Activated T-cell treated with anti-CD3 and anti-CD28 coated beads, Interleukin-2, amount 50 U/mL, for 4 hours (primary cell): Measurements from ENCODE around the gene MGRN1. TPM values are rescaled to one million over a fixed set of nuclear protein-coding genes. Genes with fewer than 3 reads are reported as not detected.

Experiments used
- ATAC-seq, 2 donors: fragments of 200-7000 bp; cut with Tn5 transposase; one replicate each; pipeline ENCODE4 v1.10.0; 2021
- DNase-seq: peaks from one replicate; pipeline ENCODE4 v3.0.0-alpha.2; 2020
- H3K27me3 Mint-ChIP-seq: one replicate; pipeline ENCODE4 v1.8.0; 2021; ENCODE audit warnings: low read depth, mixed read lengths
- H3K36me3 Mint-ChIP-seq: one replicate; pipeline ENCODE4 v1.8.0; 2022; ENCODE audit warnings: mixed read lengths; ENCODE audit not compliant: insufficient read depth
- H3K4me1 Mint-ChIP-seq: one replicate; pipeline ENCODE4 v1.8.0; 2021; ENCODE audit warnings: low read depth, mixed read lengths
- H3K4me3 Mint-ChIP-seq: one replicate; pipeline ENCODE4 v1.8.0; 2021; ENCODE audit warnings: mild to moderate bottlenecking, moderate library complexity, mixed read lengths
- H3K9me3 Mint-ChIP-seq: one replicate; pipeline ENCODE4 v1.8.0; 2021; ENCODE audit warnings: mixed read lengths
- total RNA-seq, 3 donors: library from RNA; stranded (reverse); gene quantifications; one replicate each; pipeline ENCODE4 v1.2.1, GENCODE V29; 2021

Gene MGRN1
- total RNA-seq, 3 donors from 2014 or later: 56.5 to 60.5 (median 58.0) TPM

- ATAC-seq (no peak), DNase-seq (no peak)
- Mint-ChIP-seq H3K4me3 (no peak overlapping the region), H3K9me3 (no peaks in the 10 kb centered on the region), H3K27me3 (peaks cover 3% of the 10 kb centered on the region), H3K36me3 (no peaks in the 10 kb centered on the region), H3K4me1 (no peaks in the 10 kb centered on the region)
These were observed 27.5 kb upstream of the MGRN1 start for GRCh38 chr16:4597174-4597573.

DNA sequence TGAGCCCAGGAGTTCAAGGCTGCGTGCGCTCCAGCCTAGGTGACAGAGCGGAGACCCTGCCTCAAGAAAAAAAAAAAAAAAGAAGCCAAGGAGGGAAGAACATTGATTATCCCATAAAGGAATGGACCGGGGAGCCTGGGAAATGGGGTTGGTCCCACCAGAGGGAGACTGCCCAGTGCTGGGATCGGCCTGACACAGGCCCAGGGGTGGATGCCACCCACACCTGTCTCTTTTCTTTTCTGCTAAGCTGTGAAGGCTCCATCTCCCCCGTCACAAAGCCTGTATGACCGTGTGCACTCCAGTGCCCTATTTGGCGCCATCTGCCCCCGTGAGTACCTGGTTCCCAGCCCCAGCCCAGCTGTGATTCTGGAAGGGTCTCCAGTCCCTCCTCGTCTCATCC is 25.6 kb upstream of the MGRN1 start:
- no peak overlapping the region for H3K4me3 Mint-ChIP-seq
- H3K4me1 Mint-ChIP-seq: no peaks in the 10 kb centered on the region
- DNase-seq (no peak), ATAC-seq (no peak)
- H3K9me3 Mint-ChIP-seq: no peaks in the 10 kb centered on the region
- H3K36me3 Mint-ChIP-seq: no peaks in the 10 kb centered on the region
- H3K27me3 Mint-ChIP-seq: peaks cover 3% of the 10 kb centered on the region

DNA sequence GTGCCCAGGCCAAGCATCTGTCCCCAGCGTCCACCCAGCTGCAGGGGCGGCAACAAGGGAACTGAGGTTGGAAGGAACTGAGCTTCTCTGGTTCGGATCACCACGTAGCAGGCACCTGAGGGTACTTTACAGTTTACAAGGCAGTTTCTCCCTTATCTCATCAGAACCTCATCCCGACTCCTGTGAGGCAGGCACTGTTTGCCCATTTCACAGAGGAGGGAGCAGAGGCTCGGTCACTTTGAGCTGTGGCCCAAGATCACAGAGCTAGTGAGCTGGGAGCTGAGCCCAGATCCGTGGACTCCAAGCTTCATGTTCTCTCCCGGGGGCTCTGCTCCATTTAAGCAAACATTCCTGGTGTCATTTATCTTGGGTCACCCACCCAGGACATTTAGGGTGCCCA is 25.1 kb upstream of the MGRN1 start:
- Mint-ChIP-seq H3K27me3 (peaks cover 3% of the 10 kb centered on the region), H3K9me3 (no peaks in the 10 kb centered on the region), H3K4me1 (no peaks in the 10 kb centered on the region), H3K36me3 (no peaks in the 10 kb centered on the region), H3K4me3 (no peak overlapping the region)
- no peak for ATAC-seq
- DNase-seq: no peak

- Mint-ChIP-seq H3K4me1 (no peaks in the 10 kb centered on the region), H3K4me3 (no peak overlapping the region), H3K27me3 (peaks cover 3% of the 10 kb centered on the region), H3K9me3 (no peaks in the 10 kb centered on the region), H3K36me3 (no peaks in the 10 kb centered on the region)
- ATAC-seq (no peak), DNase-seq (no peak)
These were observed 23.4 kb upstream of the MGRN1 start for GRCh38 chr16:4601036-4601863.

- H3K9me3 Mint-ChIP-seq: no peaks in the 10 kb centered on the region
- no peaks in the 10 kb centered on the region for H3K4me1 Mint-ChIP-seq
- DNase-seq: no peak
- H3K27me3 Mint-ChIP-seq: peaks cover 3% of the 10 kb centered on the region
- H3K36me3 Mint-ChIP-seq: no peaks in the 10 kb centered on the region
- no peak for ATAC-seq
- no peak overlapping the region for H3K4me3 Mint-ChIP-seq
These were observed 22.8 kb upstream of the MGRN1 start for GRCh38 chr16:4601864-4602186.

- Mint-ChIP-seq H3K9me3 (no peaks in the 10 kb centered on the region), H3K4me3 (no peak overlapping the region), H3K36me3 (no peaks in the 10 kb centered on the region), H3K27me3 (peaks cover 3% of the 10 kb centered on the region), H3K4me1 (no peaks in the 10 kb centered on the region)
- ATAC-seq: no peak
- no peak for DNase-seq
These were observed 22.3 kb upstream of the MGRN1 start for GRCh38 chr16:4602331-4602730.

DNA sequence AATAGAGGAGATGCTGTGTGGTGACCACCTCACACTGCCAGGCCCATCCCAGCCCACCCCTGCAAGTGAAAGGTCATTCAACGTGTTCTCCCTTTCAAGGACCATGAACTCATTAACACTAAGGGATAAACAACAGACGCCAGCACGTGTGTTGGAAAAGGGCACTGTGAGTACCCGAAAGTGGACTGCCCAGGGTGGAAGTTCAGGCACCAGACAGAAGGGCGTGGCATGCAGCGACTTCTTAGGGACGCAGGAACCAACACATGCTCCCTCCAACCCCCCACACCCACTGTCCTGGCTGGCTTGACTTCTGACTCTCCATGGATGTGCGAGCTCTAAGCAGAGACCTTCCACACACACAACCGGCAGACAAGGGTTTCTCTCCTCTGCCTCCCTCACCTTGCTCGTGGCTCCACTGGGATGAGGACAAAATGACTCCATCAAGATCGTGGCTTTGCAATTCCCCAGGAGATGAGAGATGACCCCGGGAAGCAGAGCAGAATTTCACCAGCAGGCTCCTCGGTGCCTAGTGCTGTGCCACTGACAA is 20.9 kb upstream of the MGRN1 start:
- ATAC-seq (no peak), DNase-seq (no peak)
- H3K27me3 Mint-ChIP-seq: peaks cover 3% of the 10 kb centered on the region
- H3K9me3 Mint-ChIP-seq: no peaks in the 10 kb centered on the region
- no peak overlapping the region for H3K4me3 Mint-ChIP-seq
- no peaks in the 10 kb centered on the region for H3K4me1 Mint-ChIP-seq
- H3K36me3 Mint-ChIP-seq: no peaks in the 10 kb centered on the region

DNA sequence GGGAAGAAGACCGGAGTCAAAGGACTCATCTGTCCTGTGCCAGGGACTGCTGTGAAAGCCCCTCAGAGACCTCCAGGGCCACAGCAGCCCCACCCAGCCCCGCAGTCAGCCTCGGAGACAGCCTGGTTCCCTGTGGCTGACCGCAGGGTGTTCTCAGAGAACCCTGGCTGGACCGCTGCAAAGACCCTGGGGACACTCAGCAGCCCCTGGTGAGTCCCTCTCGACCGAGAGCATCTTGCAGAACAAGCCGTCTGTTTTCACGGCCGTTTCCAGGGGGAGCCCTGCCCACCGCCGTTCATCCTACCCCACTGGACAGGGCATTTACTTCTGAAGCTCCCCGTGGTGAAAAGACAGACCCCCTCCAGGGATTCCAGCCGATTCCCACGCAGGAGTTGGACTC is 20.2 kb upstream of the MGRN1 start:
- no peak for ATAC-seq
- no peak overlapping the region for H3K4me3 Mint-ChIP-seq
- no peaks in the 10 kb centered on the region for H3K9me3 Mint-ChIP-seq
- no peak for DNase-seq
- H3K36me3 Mint-ChIP-seq: no peaks in the 10 kb centered on the region
- H3K4me1 Mint-ChIP-seq: no peaks in the 10 kb centered on the region
- H3K27me3 Mint-ChIP-seq: peaks cover 3% of the 10 kb centered on the region

GRCh38 chr16:4606354-4606753 is 18.3 kb upstream of the MGRN1 start:
- H3K27me3 Mint-ChIP-seq: peaks cover 2% of the 10 kb centered on the region
- no peak for DNase-seq
- no peaks in the 10 kb centered on the region for H3K36me3 Mint-ChIP-seq
- no peaks in the 10 kb centered on the region for H3K9me3 Mint-ChIP-seq
- peaks cover 1% of the 10 kb centered on the region for H3K4me1 Mint-ChIP-seq
- no peak overlapping the region for H3K4me3 Mint-ChIP-seq
- no peak for ATAC-seq

- Mint-ChIP-seq H3K9me3 (no peaks in the 10 kb centered on the region), H3K36me3 (no peaks in the 10 kb centered on the region), H3K4me1 (peaks cover 9% of the 10 kb centered on the region), H3K27me3 (no peaks in the 10 kb centered on the region), H3K4me3 (no peak overlapping the region)
- DNase-seq (no peak), ATAC-seq (no peak)
These were observed 16.6 kb upstream of the MGRN1 start for GRCh38 chr16:4607841-4608703.

GRCh38 chr16:4608704-4608980 is 16.0 kb upstream of the MGRN1 start:
- no peaks in the 10 kb centered on the region for H3K9me3 Mint-ChIP-seq
- ATAC-seq (no peak), DNase-seq (no peak)
- no peaks in the 10 kb centered on the region for H3K36me3 Mint-ChIP-seq
- H3K4me3 Mint-ChIP-seq: no peak overlapping the region
- H3K4me1 Mint-ChIP-seq: peaks cover 12% of the 10 kb centered on the region
- no peaks in the 10 kb centered on the region for H3K27me3 Mint-ChIP-seq

DNA sequence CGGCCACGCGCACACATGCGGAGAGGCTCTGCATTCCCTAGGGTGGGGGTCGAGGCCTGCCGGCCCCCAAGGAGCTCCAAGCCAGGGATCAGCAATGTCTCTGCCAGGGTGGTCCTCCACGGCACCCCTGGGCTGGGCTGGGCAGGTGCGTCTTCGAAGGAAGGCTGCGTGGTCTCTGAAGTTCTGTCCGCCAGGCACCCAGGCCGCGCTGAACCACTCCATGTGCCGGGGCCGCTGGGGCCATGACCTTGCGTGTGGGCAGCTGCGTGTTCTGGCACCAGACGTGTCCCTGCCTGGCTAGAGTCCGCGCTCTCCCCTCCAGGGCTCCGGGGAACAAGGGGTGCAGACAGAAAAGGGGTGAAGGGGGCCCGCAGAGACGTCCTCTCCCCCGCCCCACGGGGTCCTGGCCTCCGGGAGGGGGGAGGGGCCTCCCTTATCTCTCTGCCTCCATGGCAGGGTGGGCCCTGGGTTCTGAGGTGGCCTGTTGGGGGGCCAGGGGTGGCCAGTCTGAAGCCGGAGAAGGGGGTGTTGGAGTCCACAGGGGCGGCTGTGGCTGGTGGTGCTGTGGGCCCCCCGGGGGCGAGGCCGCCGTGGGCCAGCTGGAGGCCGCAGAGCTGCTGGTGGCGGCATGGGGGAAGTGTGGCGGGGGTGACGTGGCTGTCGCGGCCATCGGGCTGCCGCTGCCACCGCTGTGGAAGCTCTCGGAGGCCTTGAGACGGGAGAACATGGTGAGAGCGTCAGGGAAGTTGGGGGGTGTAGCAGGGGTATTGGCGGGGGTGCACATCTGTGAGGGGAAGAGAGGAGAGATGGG is 15.2 kb upstream of the MGRN1 start:
- Mint-ChIP-seq H3K4me1 (peaks cover 12% of the 10 kb centered on the region), H3K4me3 (no peak overlapping the region), H3K27me3 (no peaks in the 10 kb centered on the region), H3K9me3 (no peaks in the 10 kb centered on the region), H3K36me3 (no peaks in the 10 kb centered on the region)
- no peak for DNase-seq
- ATAC-seq: no peak

GRCh38 chr16:4610011-4611005 is 14.3 kb upstream of the MGRN1 start:
- H3K27me3 Mint-ChIP-seq: no peaks in the 10 kb centered on the region
- H3K4me1 Mint-ChIP-seq: peaks cover 12% of the 10 kb centered on the region
- H3K9me3 Mint-ChIP-seq: no peaks in the 10 kb centered on the region
- DNase-seq (no peak), ATAC-seq (no peak)
- H3K36me3 Mint-ChIP-seq: no peaks in the 10 kb centered on the region
- no peak overlapping the region for H3K4me3 Mint-ChIP-seq
